SK-N-MC (cell line): ENCODE results near the gene LCN9.

Experiments used
- DNase-seq: peaks from one replicate; pipeline ENCODE4 v3.0.0-alpha.2; 2011; ENCODE audit warnings: low read depth, low spot score
- H3K27ac ChIP-seq: fragments of 200-600 bp; sonication (generic); 2 replicates; pipeline ENCODE4 v1.5.1; 2016; ENCODE audit warnings: mixed run types
- H3K36me3 ChIP-seq: fragments of 200-600 bp; sonication (generic); 2 replicates; pipeline ENCODE4 v1.6.1; 2017; ENCODE audit warnings: antibody characterized with exemption, low read length, mixed read lengths; ENCODE audit not compliant: insufficient read depth
- H3K4me3 ChIP-seq: fragments of 200-600 bp; sonication (generic); 2 replicates; pipeline ENCODE4 v1.5.1; 2016
- H3K9ac ChIP-seq: fragments of 200-600 bp; sonication (generic); 2 replicates; pipeline ENCODE4 v1.8.0; 2017; ENCODE audit warnings: mixed run types, mixed read lengths; ENCODE audit not compliant: insufficient read length
- H3K9me3 ChIP-seq: fragments of 200-600 bp; sonication (generic); 2 replicates; pipeline ENCODE4 v1.6.1; 2017; ENCODE audit warnings: low read depth, mild to moderate bottlenecking, antibody characterized with exemption, low read length, moderate library complexity, mixed read lengths
- EZH2 ChIP-seq: fragments of 200-600 bp; sonication (generic); IDR thresholded peaks from one replicate; pipeline ENCODE4 v1.6.1; 2017; ENCODE audit warnings: antibody characterized with exemption
- FOXP2 ChIP-seq: optimal IDR thresholded peaks from 2 replicates; pipeline ENCODE3; 2011; ENCODE audit warnings: mild to moderate bottlenecking, moderate library complexity; ENCODE audit not compliant: insufficient read depth; ENCODE audit errors: extremely low read length, control extremely low read depth
- POLR2AphosphoS5 ChIP-seq: IDR thresholded peaks from 2 replicates; pipeline ENCODE4 v1.6.1; 2012; ENCODE audit warnings: mild to moderate bottlenecking, low read depth, low read length, borderline replicate concordance

Gene LCN9

DNA sequence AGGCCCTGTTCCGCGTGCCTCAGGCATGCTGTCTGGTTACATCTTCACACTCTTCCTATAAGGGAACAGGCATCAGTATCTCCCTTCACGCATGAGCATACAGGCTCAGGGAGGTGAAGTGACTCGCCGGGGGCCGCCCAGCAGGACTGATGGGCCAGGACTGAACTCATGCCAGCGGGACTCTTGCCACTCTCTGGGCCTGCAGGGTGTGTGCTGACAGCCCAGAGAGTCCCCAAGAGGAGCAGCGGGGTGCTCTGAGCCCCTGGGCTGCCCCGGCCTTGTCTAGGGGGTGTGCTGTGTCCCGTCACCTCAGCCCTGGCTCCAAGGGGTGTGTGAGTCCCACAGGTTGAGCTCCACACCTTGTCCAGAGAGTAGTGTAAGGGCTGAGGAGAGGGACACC lies 48.8 kb downstream of the LCN9 start:
- TF ChIP-seq POLR2AphosphoS5 (no peak), EZH2 (no peak), FOXP2 (no peak)
- DNase-seq = no peak
- Histone ChIP-seq H3K36me3 (no peaks in the 10 kb centered on the region), H3K27ac (no peak overlapping the region), H3K9me3 (no peaks in the 10 kb centered on the region), H3K4me3 (no peak overlapping the region), H3K9ac (no peak overlapping the region)

DNA sequence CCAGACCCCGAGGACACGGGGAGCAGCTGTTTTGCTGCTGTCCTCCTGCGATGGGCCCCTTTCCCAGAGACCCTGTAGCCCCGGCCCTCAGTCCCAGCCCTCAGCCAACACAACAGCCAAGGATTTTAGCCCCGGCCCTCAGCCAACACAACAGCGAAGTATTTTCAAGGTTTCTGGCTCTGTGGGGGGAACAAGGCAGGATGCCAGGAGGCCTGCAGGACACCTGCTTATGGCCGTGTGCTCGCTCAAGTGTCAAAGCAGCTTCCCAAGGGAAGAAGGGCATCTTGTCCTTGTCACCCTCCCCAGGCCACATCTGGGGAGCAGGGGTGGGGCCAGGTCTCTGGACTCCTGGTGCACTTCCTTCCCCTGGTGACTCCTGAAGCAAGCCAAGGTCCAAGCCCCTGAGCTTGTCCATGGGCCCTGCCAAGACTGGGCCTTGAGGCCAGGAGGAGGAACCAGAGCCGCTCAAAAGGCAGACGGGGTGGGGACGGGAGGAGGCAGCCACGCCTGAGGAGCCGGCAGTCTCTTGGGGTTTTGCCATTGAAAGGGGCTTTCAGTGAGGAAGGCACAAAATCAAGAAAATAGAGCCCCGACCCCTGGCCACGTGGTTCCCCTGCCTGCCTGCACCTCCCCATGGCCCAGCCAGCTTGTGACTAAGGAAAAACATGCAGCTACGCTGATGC lies 49.6 kb downstream of the LCN9 start:
- H3K27ac ChIP-seq = no peak overlapping the region
- TF ChIP-seq POLR2AphosphoS5 (no peak), FOXP2 (no peak), EZH2 (no peak)
- DNase-seq = no peak
- no peaks in the 10 kb centered on the region for H3K9me3 ChIP-seq
- no peak overlapping the region for H3K4me3 ChIP-seq
- no peaks in the 10 kb centered on the region for H3K36me3 ChIP-seq
- H3K9ac ChIP-seq = no peak overlapping the region

- H3K36me3 ChIP-seq = no peaks in the 10 kb centered on the region
- TF ChIP-seq POLR2AphosphoS5 (no peak), FOXP2 (no peak), EZH2 (no peak)
- no peaks in the 10 kb centered on the region for H3K9me3 ChIP-seq
- H3K27ac ChIP-seq = no peak overlapping the region
- DNase-seq = no peak
- no peak overlapping the region for H3K9ac ChIP-seq
- no peak overlapping the region for H3K4me3 ChIP-seq
Observed at GRCh38 chr9:135714242-135715055, 51.3 kb downstream of the LCN9 start.

DNA sequence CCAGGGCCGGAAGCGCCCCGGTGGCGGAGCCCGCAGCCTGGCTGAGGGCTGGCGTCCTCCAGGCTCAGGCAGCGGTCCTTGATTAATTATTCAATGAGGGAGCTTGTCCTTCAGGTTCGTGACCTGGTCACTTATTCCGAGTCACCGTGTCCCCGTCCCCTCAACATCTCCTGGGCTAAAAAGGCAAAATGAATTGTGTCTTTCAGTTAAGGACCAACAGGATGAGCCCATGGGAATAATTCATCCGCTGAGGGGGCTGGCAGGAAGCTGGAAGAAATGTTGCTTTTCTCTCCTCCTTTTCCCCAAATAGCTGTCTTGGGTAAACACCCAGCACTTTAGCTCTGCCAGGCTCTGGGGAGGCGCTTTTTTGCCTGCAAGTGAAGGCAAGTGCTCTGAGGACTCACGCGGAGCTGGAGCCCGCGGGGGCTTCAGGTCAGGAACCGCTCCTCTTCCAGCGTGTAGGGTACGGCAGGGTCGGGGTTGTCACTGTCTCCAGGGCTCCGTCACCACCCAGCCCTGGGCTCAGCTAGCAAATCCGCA lies 52.0 kb downstream of the LCN9 start:
- Histone ChIP-seq H3K4me3 (no peak overlapping the region), H3K36me3 (no peaks in the 10 kb centered on the region), H3K9ac (no peak overlapping the region), H3K27ac (no peak overlapping the region), H3K9me3 (no peaks in the 10 kb centered on the region)
- no peak for DNase-seq
- no peak for TF ChIP-seq FOXP2
- no peak for TF ChIP-seq EZH2
- TF ChIP-seq POLR2AphosphoS5 = no peak

DNA sequence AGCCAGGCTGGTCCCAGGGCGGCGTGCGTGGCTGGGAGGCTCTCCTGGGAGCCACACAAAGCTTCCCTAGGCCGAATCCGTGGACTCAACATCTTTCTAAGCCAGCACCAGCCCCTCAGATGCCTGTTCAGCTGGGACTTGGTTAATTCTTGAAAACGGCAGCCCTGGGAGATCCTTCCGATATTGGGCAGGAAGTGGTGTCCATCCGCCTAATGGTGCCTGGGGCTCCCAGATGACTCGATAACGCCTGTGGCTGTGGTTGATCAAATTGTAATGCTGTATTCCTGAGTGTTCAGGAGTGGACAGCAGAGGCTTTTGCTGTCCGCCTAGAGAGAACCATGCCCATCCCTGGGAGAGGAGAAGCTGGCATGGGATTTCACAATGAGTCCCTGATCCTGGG lies 52.9 kb downstream of the LCN9 start:
- TF ChIP-seq EZH2 = no peak
- no peak for TF ChIP-seq POLR2AphosphoS5
- no peak for TF ChIP-seq FOXP2

More for the DNA sequence above, 52.9 kb downstream of the LCN9 start:
- DNase-seq = no peak
- Histone ChIP-seq H3K9ac (no peak overlapping the region), H3K4me3 (no peak overlapping the region), H3K36me3 (no peaks in the 10 kb centered on the region), H3K9me3 (no peaks in the 10 kb centered on the region), H3K27ac (no peak overlapping the region)
